A549 (cell line): ENCODE results near the gene TMEM158. TPM values are rescaled to one million over a fixed set of nuclear protein-coding genes. Genes with fewer than 3 reads are reported as not detected.

Experiments
- ATAC-seq, 2 experiments: fragments of 200-7000 bp in 1 of 2; fragments of >200 bp in 1 of 2; cut with Nextera tagmentation in 1 of 2; cut with Tn5 transposase in 1 of 2; 3 replicates each; pipeline versions ENCODE4 v1.8.0 to v1.9.1; 2018 to 2020; ENCODE audit warnings: mild to moderate bottlenecking in 1 of 2, moderate library complexity in 1 of 2
- CTCF ChIA-PET: fragments of 300-600 bp; sonication (Branson Sonifier 250); formaldehyde crosslinking; extraction: SDS; loops from one replicate; lab custom pipeline; 2021; ENCODE audit warnings: antibody characterized with exemption, inconsistent platforms; lab: Yijun Ruan, JAX
- POLR2A ChIA-PET: fragments of 350-600 bp; formaldehyde crosslinking; extraction: SDS; loops from one replicate; lab custom pipeline; 2021; ENCODE audit warnings: antibody characterized with exemption, inconsistent platforms; lab: Yijun Ruan, JAX
- DNase-seq, 2 experiments: peaks; one replicate each; pipeline versions ENCODE4 v3.0.0 to v3.0.0-alpha.2; 2011 to 2016; ENCODE audit warnings: low read depth in 1 of 2, low spot score in 1 of 2
- FAIRE-seq: peaks from 2 replicates; lab custom pipeline; 2011; peaks lifted over from hg19 to GRCh38; lab: Jason Lieb, UNC
- H3K27ac ChIP-seq, 2 experiments: fragments of >200 bp; sonication (Bioruptor Twin); formaldehyde crosslinking; 3 replicates each; pipeline ENCODE4 v1.5.1; 2016 to 2017
- H3K4me1 ChIP-seq: fragments of >200 bp; sonication (Bioruptor Twin); formaldehyde crosslinking; 3 replicates; pipeline ENCODE4 v1.6.1; 2016
- H3K4me2 ChIP-seq: fragments of >200 bp; sonication (Bioruptor Twin); formaldehyde crosslinking; 3 replicates; pipeline ENCODE4 v1.6.1; 2016
- H3K4me3 ChIP-seq: fragments of >200 bp; sonication (Bioruptor Twin); formaldehyde crosslinking; 3 replicates; pipeline ENCODE4 v1.5.1; 2016
- H3K9me3 ChIP-seq: fragments of >200 bp; sonication (Bioruptor Twin); formaldehyde crosslinking; 3 replicates; pipeline ENCODE4 v1.6.1; 2016
- CHD2 ChIP-seq: fragments of 150-350 bp; IDR thresholded peaks from 2 replicates; pipeline ENCODE4 v1.6.1; 2014; ENCODE audit warnings: low read length; ENCODE audit not compliant: partially characterized antibody
- CTCF ChIP-seq: fragments of >200 bp; sonication (Bioruptor Twin); formaldehyde crosslinking; IDR thresholded peaks from 3 replicates; pipeline ENCODE4 v1.5.1; 2016
- EP300 ChIP-seq, 2 experiments: fragments of >200 bp; sonication (Bioruptor Twin); formaldehyde crosslinking; IDR thresholded peaks; 2 replicates in 1 of 2; 3 replicates in 1 of 2; pipeline ENCODE4 v1.6.1; 2016 to 2017
- FOSB ChIP-seq: fragments of 250-450 bp; sonication (Bioruptor Pico); IDR thresholded peaks from 2 replicates; pipeline ENCODE4 v1.5.0; 2020; ENCODE audit warnings: mild to moderate bottlenecking, moderate library complexity
- GATA3 ChIP-seq: IDR thresholded peaks from 2 replicates; pipeline ENCODE4 v1.6.1; 2012; ENCODE audit warnings: borderline replicate concordance
- HOXB5 ChIP-seq: fragments of 250-450 bp; sonication (Bioruptor Pico); IDR thresholded peaks from 2 replicates; pipeline ENCODE4 v1.5.0; 2020; ENCODE audit warnings: mild to moderate bottlenecking, moderate library complexity
- KDM5A ChIP-seq: fragments of 200-600 bp; sonication (generic); IDR thresholded peaks from 2 replicates; pipeline ENCODE4 v1.6.1; 2016; ENCODE audit warnings: antibody characterized with exemption, mild to moderate bottlenecking
- MAFK ChIP-seq: fragments of 450-650 bp; IDR thresholded peaks from 2 replicates; pipeline ENCODE4 v1.6.1; 2014; ENCODE audit not compliant: partially characterized antibody
- NFE2L2 ChIP-seq: fragments of 150-350 bp; conservative IDR thresholded peaks from 2 replicates; pipeline ENCODE4 v1.6.1; 2014; ENCODE audit warnings: low read length
- NR3C1 ChIP-seq: fragments of >200 bp; sonication (Bioruptor Twin); formaldehyde crosslinking; IDR thresholded peaks from 3 replicates; pipeline ENCODE4 v1.6.1; 2017
- POLR2AphosphoS2 ChIP-seq: conservative IDR thresholded peaks from 2 replicates; pipeline ENCODE4 v1.6.1; 2012; ENCODE audit warnings: low read length, improper control_type of control experiment, inconsistent platforms
- RAD21 ChIP-seq, 2 experiments: fragments of >200 bp in 1 of 2; sonication (Bioruptor Twin) in 1 of 2; formaldehyde crosslinking in 1 of 2; IDR thresholded peaks in 1 of 2; conservative IDR thresholded peaks in 1 of 2; 2 replicates in 1 of 2; 3 replicates in 1 of 2; pipeline ENCODE4 v1.6.1; 2012 to 2018; ENCODE audit warnings: inconsistent platforms in 1 of 2
- RFX5 ChIP-seq: fragments of 450-650 bp; IDR thresholded peaks from 2 replicates; pipeline ENCODE4 v1.7.1; 2014; ENCODE audit warnings: antibody characterized with exemption, mild to moderate bottlenecking, moderate library complexity
- SREBF2 ChIP-seq: fragments of 450-650 bp; IDR thresholded peaks from 2 replicates; pipeline ENCODE4 v1.6.1; 2014; ENCODE audit warnings: mild to moderate bottlenecking, moderate library complexity
- TFCP2L1 ChIP-seq: fragments of 250-450 bp; sonication (Bioruptor Pico); IDR thresholded peaks from 2 replicates; pipeline ENCODE4 v1.5.0; 2021; ENCODE audit warnings: mild to moderate bottlenecking
- ZC3H11A ChIP-seq: fragments of 450-650 bp; IDR thresholded peaks from 2 replicates; pipeline ENCODE4 v1.6.1; 2014; ENCODE audit warnings: antibody characterized with exemption, mild to moderate bottlenecking
- WGBS: methylation state at CpG from one replicate; pipeline ENCODE4 v1.1.6; 2017; ENCODE audit errors: missing lambda C conversion rate; 5-methylcytosine and 5-hydroxymethylcytosine counted together
- polyA plus RNA-seq, 4 experiments: library from polyadenylated mRNA; depleted of rRNA in 3 of 4; stranded (reverse); fragments of >200 nt; fragmentation: RNase III in 1 of 4; extraction: RNeasy Plus Mini Kit Qiagen cat#74134 plus additional on column Dnase treatment in 1 of 4; gene quantifications; 2 replicates in 3 of 4; 3 replicates in 1 of 4; pipeline ENCODE4 v1.2.3, GENCODE V29; 2011 to 2017
- TF ChIP-seq, protein P1 (sequence below): fragments of 250-450 bp; sonication (Bioruptor Pico); IDR thresholded peaks from 2 replicates; pipeline ENCODE4 v1.5.0; 2021; ENCODE audit warnings: mild to moderate bottlenecking, moderate library complexity, borderline replicate concordance

The TMEM158 gene
- polyA plus RNA-seq, 2 of the 4 experiments (the other 2 are of a cell fraction) = 1.8 to 3.4 TPM

GRCh38 chr3:45273681-45274515 lies 47.8 kb upstream of the TMEM158 start:
- peak in 1 of 2 experiments; percentile 48 for DNase-seq
- 39% methylated on average over 3 of the region's 4 CpGs for WGBS
- H3K4me1 ChIP-seq = peaks cover 6% of the 10 kb centered on the region; the same call in 1 of the 3 replicates
- ChIA-PET POLR2A (no interaction called here), CTCF (interaction anchor here (0.7 kb wide), 1 partner anchor 21 kb away, joined by 4 read pairs; no protein-coding TSS in a partner anchor)
- no peak; a peak in 1 of 6 replicates for ATAC-seq
- no peak overlapping the region for H3K4me3 ChIP-seq
- H3K27ac ChIP-seq = 0 out of 6 replicates have a peak overlapping the region, but pooled peaks have one; percentile 22 to 33
- FAIRE-seq = no peak
- no peaks in the 10 kb centered on the region; the same call in 2 of the 3 replicates for H3K9me3 ChIP-seq
- TF ChIP-seq NR3C1 (no peak), KDM5A (no peak), MAFK (peak; percentile 51), TFCP2L1 (CRISPR knock-in tag) (no peak), SREBF2 (no peak), NFE2L2 (peak; percentile 40; the same call in 1 of the 2 replicates)
- H3K4me2 ChIP-seq = peak overlapping the region; percentile 8; the same call in 1 of the 3 replicates

- H3K9me3 ChIP-seq = no peaks in the 10 kb centered on the region; the same call in 2 of the 3 replicates
- H3K27ac ChIP-seq = 0 out of 6 replicates have a peak overlapping the region, but pooled peaks of 1 of the 2 experiments have one; percentile 33
- no peak for ATAC-seq
- DNase-seq = no peak
- H3K4me2 ChIP-seq = no peak overlapping the region
- CTCF ChIA-PET = interaction anchor here (0.7 kb wide), 1 partner anchor 20 kb away, joined by 4 read pairs; no protein-coding TSS in a partner anchor
- no peak overlapping the region for H3K4me3 ChIP-seq
- POLR2A ChIA-PET = no interaction called here
- peaks cover 6% of the 10 kb centered on the region; the same call in 1 of the 3 replicates for H3K4me1 ChIP-seq
- FAIRE-seq = no peak
- 73% methylated on average over 6 of the region's 6 CpGs for WGBS
- no peak for TF ChIP-seq GATA3
- no peak for TF ChIP-seq HOXB5 (CRISPR knock-in tag)
- no peak for TF ChIP-seq ZC3H11A
- TF ChIP-seq EP300 (IDR thresholded peaks at IDR 0.05) = no peak
- no peak for TF ChIP-seq POLR2AphosphoS2
- no peak for TF ChIP-seq CHD2
- no peak for TF ChIP-seq RAD21 (conservative IDR thresholded peaks at IDR 0.05 in 1 of 2, IDR thresholded peaks at IDR 0.05 in 1 of 2)
- TF ChIP-seq CTCF = no peak
- no peak for TF ChIP-seq KDM5A
- TF ChIP-seq FOSB (CRISPR knock-in tag) = no peak
- no peak for TF ChIP-seq RFX5
- TF ChIP-seq, protein P1, sequence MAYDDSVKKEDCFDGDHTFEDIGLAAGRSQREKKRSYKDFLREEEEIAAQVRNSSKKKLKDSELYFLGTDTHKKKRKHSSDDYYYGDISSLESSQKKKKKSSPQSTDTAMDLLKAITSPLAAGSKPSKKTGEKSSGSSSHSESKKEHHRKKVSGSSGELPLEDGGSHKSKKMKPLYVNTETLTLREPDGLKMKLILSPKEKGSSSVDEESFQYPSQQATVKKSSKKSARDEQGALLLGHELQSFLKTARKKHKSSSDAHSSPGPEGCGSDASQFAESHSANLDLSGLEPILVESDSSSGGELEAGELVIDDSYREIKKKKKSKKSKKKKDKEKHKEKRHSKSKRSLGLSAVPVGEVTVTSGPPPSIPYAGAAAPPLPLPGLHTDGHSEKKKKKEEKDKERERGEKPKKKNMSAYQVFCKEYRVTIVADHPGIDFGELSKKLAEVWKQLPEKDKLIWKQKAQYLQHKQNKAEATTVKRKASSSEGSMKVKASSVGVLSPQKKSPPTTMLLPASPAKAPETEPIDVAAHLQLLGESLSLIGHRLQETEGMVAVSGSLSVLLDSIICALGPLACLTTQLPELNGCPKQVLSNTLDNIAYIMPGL = no peak
Measured at GRCh38 chr3:45272828-45273470, 46.9 kb upstream of the TMEM158 start.
